ENCODE measurements around the gene ST3GAL4.

DNA sequence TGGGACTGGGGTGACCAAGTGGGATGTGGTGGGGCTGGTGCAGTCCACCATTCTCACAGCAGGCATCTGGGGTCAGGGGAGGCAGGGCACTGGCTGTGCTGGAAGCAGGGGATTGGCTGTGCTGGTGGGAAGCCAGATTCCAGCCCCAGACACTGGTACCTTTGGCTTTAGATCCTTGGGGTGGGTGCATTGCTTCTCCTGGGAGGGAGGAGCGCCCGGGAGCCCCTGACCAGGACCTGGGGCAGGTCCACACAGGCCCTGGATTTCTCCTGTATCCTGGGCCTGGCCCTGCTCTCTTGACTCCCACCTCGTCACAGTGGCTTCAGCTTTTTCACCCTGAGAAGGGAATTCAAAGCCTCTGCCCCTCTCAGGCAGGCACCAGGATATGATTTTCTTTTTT is 38.5 kb downstream of the ST3GAL4 start:
- TF ChIP-seq EP300 (IDR thresholded peaks at IDR 0.05) (no peak), POLR2A (IDR thresholded peaks at IDR 0.05) (no peak)
- TF ChIP-seq, protein P1, sequence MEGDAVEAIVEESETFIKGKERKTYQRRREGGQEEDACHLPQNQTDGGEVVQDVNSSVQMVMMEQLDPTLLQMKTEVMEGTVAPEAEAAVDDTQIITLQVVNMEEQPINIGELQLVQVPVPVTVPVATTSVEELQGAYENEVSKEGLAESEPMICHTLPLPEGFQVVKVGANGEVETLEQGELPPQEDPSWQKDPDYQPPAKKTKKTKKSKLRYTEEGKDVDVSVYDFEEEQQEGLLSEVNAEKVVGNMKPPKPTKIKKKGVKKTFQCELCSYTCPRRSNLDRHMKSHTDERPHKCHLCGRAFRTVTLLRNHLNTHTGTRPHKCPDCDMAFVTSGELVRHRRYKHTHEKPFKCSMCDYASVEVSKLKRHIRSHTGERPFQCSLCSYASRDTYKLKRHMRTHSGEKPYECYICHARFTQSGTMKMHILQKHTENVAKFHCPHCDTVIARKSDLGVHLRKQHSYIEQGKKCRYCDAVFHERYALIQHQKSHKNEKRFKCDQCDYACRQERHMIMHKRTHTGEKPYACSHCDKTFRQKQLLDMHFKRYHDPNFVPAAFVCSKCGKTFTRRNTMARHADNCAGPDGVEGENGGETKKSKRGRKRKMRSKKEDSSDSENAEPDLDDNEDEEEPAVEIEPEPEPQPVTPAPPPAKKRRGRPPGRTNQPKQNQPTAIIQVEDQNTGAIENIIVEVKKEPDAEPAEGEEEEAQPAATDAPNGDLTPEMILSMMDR (IDR thresholded peaks at IDR 0.05), result no peak

Data from sigmoid colon (tissue), 4 donors.